GM12891 (cell line): ENCODE data around the gene ABCA8.

Experiments used
- POLR2A ChIP-seq: IDR thresholded peaks from 2 replicates; pipeline ENCODE4 v1.6.1; 2011; ENCODE audit warnings: low read depth, low read length, control low read depth
- TAF1 ChIP-seq: IDR thresholded peaks from 2 replicates; pipeline ENCODE4 v1.6.1; 2011; ENCODE audit warnings: low read depth, low read length, control low read depth

- TF ChIP-seq TAF1: no peak
- no peak for TF ChIP-seq POLR2A
Observed at GRCh38 chr17:68821860-68822696, 133.1 kb downstream of the ABCA8 start.
